Fibroblast of peridontal ligament (primary cell): ENCODE results near the gene IL15.
"Not testable (repeated sequence)": the region's sequence is repeated elsewhere in the genome, so short reads cannot be mapped to it uniquely, and the experiment has no call there.

Experiments used
- DNase-seq: peaks from one replicate; pipeline ENCODE4 v3.0.0-alpha.2; 2010; ENCODE audit errors: extremely low read depth

Gene IL15

GRCh38 chr4:141646969-141647368 is 10.6 kb downstream of the IL15 start:
- DNase-seq, result peak; percentile 25

- DNase-seq, result no peak
Measured at GRCh38 chr4:141647966-141648365, 11.6 kb downstream of the IL15 start.

- peak; percentile 96 for DNase-seq
Measured at GRCh38 chr4:141652161-141652778, 15.9 kb downstream of the IL15 start.

- DNase-seq, result no peak
Measured at GRCh38 chr4:141654098-141654497, 17.7 kb downstream of the IL15 start.

- DNase-seq, result no peak
Measured at GRCh38 chr4:141656031-141656430, 19.6 kb downstream of the IL15 start.

- DNase-seq, result no peak
Measured at GRCh38 chr4:141657550-141658250, 21.3 kb downstream of the IL15 start.

GRCh38 chr4:141658309-141658708 is 21.9 kb downstream of the IL15 start:
- DNase-seq, result no peak

GRCh38 chr4:141659539-141659938 is 23.2 kb downstream of the IL15 start:
- DNase-seq, result no peak

GRCh38 chr4:141660880-141661279 is 24.5 kb downstream of the IL15 start:
- DNase-seq, result peak; percentile 67

GRCh38 chr4:141668200-141668910 is 32.0 kb downstream of the IL15 start:
- no peak for DNase-seq

GRCh38 chr4:141669501-141669900 is 33.1 kb downstream of the IL15 start:
- DNase-seq, result peak; percentile 38

GRCh38 chr4:141675384-141675783 is 39.0 kb downstream of the IL15 start:
- no peak for DNase-seq

- no peak for DNase-seq
Measured at GRCh38 chr4:141676087-141676670, 39.8 kb downstream of the IL15 start.

- DNase-seq, result no peak
Measured at GRCh38 chr4:141680060-141680459, 43.7 kb downstream of the IL15 start.

- no peak for DNase-seq
Measured at GRCh38 chr4:141684785-141685184, 48.4 kb downstream of the IL15 start.

GRCh38 chr4:141686146-141686775 is 49.9 kb downstream of the IL15 start:
- no peak for DNase-seq

- no peak for DNase-seq
Measured at GRCh38 chr4:141686879-141687278, 50.5 kb downstream of the IL15 start.

- DNase-seq, result not testable (repeated sequence)
Measured at GRCh38 chr4:141689726-141690296, 53.4 kb downstream of the IL15 start.

- not testable (repeated sequence) for DNase-seq
Measured at GRCh38 chr4:141691247-141691646, 54.9 kb downstream of the IL15 start.

- DNase-seq, result no peak
Measured at GRCh38 chr4:141692081-141692480, 55.7 kb downstream of the IL15 start.

- DNase-seq, result peak; percentile 78
Measured at GRCh38 chr4:141697116-141697515, 60.7 kb downstream of the IL15 start.
